ENCODE measurements around the gene ELOB. TPM values are rescaled to one million over a fixed set of nuclear protein-coding genes. Genes with fewer than 3 reads are reported as not detected.

Gene ELOB
- total RNA-seq, 2 experiments from 2014 or later, result 305 to 307 TPM

GRCh38 chr16:2811703-2812471, 34.8 kb upstream of the ELOB start:
- CTCF ChIA-PET, result interaction anchor here (0.5 to 1.2 kb wide), 3 partner anchors 28 to 191 kb away, joined by 3 read pairs; no protein-coding TSS in a partner anchor
- POLR2A ChIA-PET, result no interaction called here

DNA sequence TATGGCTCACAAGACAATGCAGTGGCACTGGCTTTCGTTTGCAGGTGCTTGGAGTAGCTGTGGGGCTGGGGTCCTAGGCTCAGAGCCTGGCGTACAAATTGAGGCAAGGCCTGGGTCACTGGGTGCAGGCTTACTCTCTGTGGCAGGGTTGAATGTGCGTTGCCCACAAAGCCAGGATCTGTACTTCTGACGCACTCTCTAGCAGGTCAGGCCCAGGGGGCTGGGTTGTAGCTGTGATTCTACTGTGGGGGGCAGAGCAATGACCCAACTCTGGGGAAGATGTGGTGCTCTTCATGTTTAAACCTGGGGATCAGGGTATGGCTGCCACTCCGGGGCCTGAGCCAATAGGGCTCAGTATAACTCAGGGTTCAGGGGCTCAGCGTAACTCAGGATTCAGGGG, 33.6 kb upstream of the ELOB start:
- ChIA-PET CTCF (interaction anchor here (1.2 kb wide), 1 partner anchor 29 kb away, joined by 3 read pairs; no protein-coding TSS in a partner anchor), POLR2A (no interaction called here)

DNA sequence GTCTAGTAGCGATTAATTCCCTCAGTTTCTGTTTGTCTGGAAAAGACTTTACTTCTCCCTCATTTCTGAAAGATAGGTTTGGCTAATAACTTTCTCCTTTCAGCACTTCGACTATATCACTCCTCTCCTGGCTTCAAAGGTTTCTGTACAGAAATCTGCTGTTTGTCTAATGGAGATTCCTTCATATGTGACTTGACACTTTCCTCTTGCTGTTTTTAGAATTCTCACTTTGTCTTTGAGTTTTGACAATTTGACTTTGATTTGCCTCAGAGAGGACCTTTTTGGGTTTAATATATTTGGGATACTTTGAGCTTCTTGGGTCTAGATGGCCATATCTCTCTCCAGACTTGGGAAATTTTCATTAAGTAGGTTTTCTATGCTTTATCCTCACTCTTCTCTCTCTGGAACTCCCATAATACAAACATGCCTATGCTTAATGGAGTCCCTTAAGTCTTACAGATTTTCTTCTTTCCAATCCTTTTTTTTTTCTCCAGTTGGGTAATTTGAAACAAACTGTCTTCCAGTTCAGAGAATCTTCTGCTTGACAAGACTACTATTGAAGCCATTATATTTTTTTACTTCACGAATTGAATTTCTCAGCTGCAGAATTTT, 32.2 kb upstream of the ELOB start:
- CTCF ChIA-PET, result no interaction called here

DNA sequence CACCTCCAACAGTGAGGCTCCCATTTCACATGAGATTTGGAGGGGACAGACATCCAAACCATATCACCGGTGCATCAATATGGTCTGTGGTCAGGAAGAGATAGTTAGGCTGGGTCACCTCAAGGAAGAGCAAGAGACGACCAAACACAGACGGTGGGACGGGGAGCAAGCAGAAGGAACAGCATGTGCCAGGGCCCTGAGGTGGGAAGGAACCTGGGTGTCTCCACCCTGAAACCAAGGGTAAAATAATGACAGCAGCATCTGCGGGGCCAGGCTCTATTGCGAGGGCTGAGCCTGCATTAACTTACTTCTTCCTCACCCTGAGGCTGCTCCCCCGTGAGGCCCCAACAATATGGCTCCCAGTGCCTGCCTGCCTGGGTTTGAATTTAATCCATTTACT, 31.1 kb upstream of the ELOB start:
- ChIA-PET CTCF (no interaction called here), POLR2A (no interaction called here)

More for the DNA sequence above, 32.2 kb upstream of the ELOB start:
- POLR2A ChIA-PET, result no interaction called here

DNA sequence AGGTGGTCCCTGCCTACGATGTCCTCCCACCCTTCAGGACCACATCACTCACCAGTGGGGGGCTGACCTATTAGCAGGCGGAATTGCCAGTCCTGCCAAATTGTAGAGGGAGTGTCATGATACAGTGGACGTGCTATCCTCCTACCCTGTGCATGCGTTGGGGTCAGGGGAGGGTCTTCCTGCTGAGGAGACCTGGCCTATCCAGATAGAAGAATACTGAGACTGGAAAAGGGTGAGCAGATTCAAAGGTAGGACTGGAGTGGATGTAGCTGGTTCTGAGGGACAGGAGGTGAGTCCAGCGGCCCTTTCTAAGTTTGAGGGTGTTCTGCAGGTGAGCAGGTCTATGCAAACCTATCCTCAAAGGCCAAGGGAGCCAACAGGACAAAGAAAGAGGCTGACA, 29.2 kb upstream of the ELOB start:
- POLR2A ChIA-PET, result no interaction called here
- CTCF ChIA-PET, result interaction anchor here (0.6 kb wide), 1 partner anchor 87 kb away, joined by 3 read pairs; no protein-coding TSS in a partner anchor

GRCh38 chr16:2804728-2805127, 27.6 kb upstream of the ELOB start:
- POLR2A ChIA-PET, result interaction anchor here (0.6 kb wide), 1 partner anchor 1288 kb away, joined by 4 read pairs; no protein-coding TSS in a partner anchor
- CTCF ChIA-PET, result no interaction called here

DNA sequence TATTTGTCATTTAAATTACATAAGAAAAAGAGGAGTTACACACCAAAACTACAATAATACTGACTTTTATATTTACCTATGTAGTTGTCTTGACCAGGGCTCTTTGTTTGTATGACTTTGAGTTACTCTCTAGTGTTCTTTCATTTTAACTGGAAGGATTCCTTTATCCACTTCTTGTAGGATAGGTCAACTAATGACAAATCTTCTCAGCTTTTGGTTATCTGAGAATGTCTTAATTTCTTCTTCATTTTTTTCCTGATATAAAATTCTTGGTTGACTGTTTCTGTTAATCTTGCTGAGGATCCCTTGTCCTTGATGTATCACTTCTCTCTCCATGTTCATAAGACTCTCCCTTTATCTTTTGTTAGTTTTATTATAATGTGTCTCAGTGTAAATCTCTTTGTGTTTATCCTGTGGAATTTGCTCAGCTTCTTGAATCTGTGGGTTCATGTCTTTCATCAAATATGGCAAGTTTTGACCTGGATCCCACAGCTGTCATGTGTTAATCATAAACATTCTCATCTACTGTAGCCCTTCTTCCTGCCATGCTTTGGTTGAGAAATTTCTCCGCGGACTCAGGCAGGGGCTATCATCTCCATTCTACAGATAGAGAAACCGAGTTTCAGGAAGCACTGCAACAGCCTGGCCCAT, 26.6 kb upstream of the ELOB start:
- POLR2A ChIA-PET, result no interaction called here
- CTCF ChIA-PET, result no interaction called here

DNA sequence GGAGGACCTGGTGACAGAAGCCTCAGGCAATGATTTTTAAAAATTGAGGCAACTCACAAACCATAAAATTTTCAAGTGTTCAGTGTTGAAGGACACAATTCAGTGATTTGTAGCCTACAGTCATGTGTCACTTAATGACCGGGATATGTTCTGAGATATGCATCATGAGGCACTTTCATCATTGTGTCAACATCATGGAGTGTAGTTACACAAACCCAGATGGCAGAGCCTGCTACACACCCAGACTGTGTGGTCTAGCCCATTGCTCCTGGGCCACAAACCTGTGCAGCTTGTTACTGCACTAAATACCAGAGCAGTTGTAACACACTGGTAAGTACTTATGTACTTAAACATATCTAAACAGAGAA, 22.8 kb upstream of the ELOB start:
- CTCF ChIA-PET, result no interaction called here
- POLR2A ChIA-PET, result interaction anchor here (0.7 kb wide), 1 partner anchor 22 kb away, joined by 11 read pairs; no protein-coding TSS in a partner anchor

GRCh38 chr16:2799205-2799858, 22.3 kb upstream of the ELOB start:
- CTCF ChIA-PET, result interaction anchor here (1.5 kb wide), 1 partner anchor 69 kb away, joined by 4 read pairs; no protein-coding TSS in a partner anchor
- POLR2A ChIA-PET, result no interaction called here

- CTCF ChIA-PET, result interaction anchor here (1.5 kb wide), 1 partner anchor 69 kb away, joined by 4 read pairs; no protein-coding TSS in a partner anchor
- POLR2A ChIA-PET, result no interaction called here
These were observed 21.7 kb upstream of the ELOB start for GRCh38 chr16:2798723-2799204.

GRCh38 chr16:2795395-2796143, 18.5 kb upstream of the ELOB start:
- POLR2A ChIA-PET, result no interaction called here
- CTCF ChIA-PET, result no interaction called here

DNA sequence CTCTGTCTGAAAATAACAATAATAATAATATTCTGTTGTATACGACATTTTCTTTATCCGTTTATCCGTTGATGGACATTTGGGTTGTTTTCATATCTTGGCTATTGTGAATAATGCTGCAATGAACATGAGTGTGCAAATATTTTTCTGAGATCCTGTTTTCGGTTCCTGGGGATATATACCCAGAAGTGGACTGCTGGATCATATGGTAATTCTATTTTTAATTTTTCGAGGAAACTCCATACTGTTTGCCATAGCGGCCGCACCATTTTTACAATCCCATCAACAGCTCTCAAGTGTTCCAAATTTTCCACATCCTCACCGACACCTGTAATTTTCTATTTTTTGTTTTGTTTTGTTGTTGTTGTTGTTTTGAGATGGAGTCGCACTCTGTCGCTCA, 15.9 kb upstream of the ELOB start:
- CTCF ChIA-PET, result no interaction called here
- POLR2A ChIA-PET, result no interaction called here

GRCh38 chr16:2791174-2791573, 14.1 kb upstream of the ELOB start:
- ChIA-PET POLR2A (no interaction called here), CTCF (interaction anchor here (0.7 kb wide), 1 partner anchor 23 kb away, joined by 4 read pairs; no protein-coding TSS in a partner anchor)

- POLR2A ChIA-PET, result no interaction called here
These were observed 13.6 kb upstream of the ELOB start for GRCh38 chr16:2790631-2791030.

GRCh38 chr16:2787961-2788360, 10.9 kb upstream of the ELOB start:
- CTCF ChIA-PET, result no interaction called here
- POLR2A ChIA-PET, result no interaction called here

More at GRCh38 chr16:2790631-2791030, 13.6 kb upstream of the ELOB start:
- CTCF ChIA-PET, result no interaction called here

DNA sequence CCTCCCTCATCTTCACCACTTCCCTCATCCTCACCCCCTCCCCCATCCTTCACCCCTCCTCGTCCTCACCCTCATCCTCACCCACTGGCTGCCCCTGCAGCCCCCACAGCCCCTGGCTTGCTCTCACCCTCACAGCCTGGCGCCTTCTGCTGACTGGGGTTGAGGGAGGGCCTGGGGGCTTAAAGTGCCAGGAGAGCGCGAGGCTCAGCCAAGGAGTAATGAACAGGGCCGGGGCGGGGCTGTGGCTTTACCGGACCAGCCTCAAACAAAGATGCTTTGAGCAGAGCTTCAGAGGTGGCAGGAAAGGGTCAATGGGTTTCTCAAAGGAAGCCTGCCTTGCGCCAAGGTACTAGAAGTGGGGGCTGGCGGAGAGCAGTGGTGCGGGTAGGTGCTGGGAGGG, 10.3 kb upstream of the ELOB start, which contains the start of gene PRSS33:
Gene PRSS33 (minus strand): TSS at position 155 of the 400 bp plus-strand sequence. CDS start 1,013 bp downstream, outside the sequence.
- ChIA-PET POLR2A (no interaction called here), CTCF (no interaction called here)

DNA sequence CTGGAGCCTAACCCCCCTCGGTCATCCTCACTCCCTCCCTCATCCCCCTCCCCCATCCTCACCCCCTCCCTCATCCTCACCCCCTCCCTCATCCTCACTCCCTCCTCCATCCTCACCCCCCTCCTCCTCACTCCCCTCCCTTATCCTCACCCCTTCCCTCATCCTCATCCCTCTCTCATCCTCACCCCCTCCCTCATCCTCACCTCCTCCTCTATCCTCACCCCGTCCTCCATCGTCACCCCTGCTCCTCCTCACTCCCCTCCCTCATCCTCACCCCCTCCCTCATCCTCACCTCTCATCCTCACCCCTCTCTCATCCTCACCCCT, 9.7 kb upstream of the ELOB start:
- CTCF ChIA-PET, result no interaction called here
- POLR2A ChIA-PET, result no interaction called here

- CTCF ChIA-PET, result interaction anchor here (1.0 to 1.4 kb wide), 3 partner anchors 11 to 56 kb away, joined by 4 read pairs; no protein-coding TSS in a partner anchor
These were observed 9.2 kb upstream of the ELOB start for GRCh38 chr16:2786061-2786825.

More at GRCh38 chr16:2786061-2786825, 9.2 kb upstream of the ELOB start:
- POLR2A ChIA-PET, result interaction anchor here (0.6 to 1.0 kb wide), 2 partner anchors 59 to 349 kb away, joined by 3 read pairs; partner anchors contain the start of gene ZNF213
